NB4 (cell line): ENCODE data around the gene MCRS1.

Source experiments
- DNase-seq: peaks from one replicate; pipeline ENCODE4 v3.0.0; 2010; ENCODE audit warnings: low read depth
- H3K4me3 ChIP-seq: one replicate; pipeline ENCODE4 v1.5.1; 2011; ENCODE audit warnings: mild to moderate bottlenecking, low read depth, low read length, moderate library complexity
- MYC ChIP-seq: IDR thresholded peaks from 2 replicates; pipeline ENCODE4 v1.6.1; 2011; ENCODE audit warnings: low read depth, low read length
- POLR2A ChIP-seq: IDR thresholded peaks from 2 replicates; pipeline ENCODE4 v1.6.1; 2011; ENCODE audit warnings: mild to moderate bottlenecking; ENCODE audit not compliant: insufficient read length; ENCODE audit errors: extremely low read depth
- TF ChIP-seq, protein P1 (sequence below): IDR thresholded peaks from 2 replicates; pipeline ENCODE4 v1.6.1; 2011; ENCODE audit warnings: low read depth, low read length
- TF ChIP-seq, protein P2 (sequence below): IDR thresholded peaks from one replicate; pipeline ENCODE4 v1.5.1; 2012; ENCODE audit warnings: low read depth, low read length

The MCRS1 gene

GRCh38 chr12:49577589-49578315 is 9.8 kb upstream of the MCRS1 start:
- H3K4me3 ChIP-seq: no peak overlapping the region
- DNase-seq: no peak
- TF ChIP-seq, protein P1, sequence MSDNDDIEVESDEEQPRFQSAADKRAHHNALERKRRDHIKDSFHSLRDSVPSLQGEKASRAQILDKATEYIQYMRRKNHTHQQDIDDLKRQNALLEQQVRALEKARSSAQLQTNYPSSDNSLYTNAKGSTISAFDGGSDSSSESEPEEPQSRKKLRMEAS: no peak
- TF ChIP-seq POLR2A (no peak), MYC (no peak)
- TF ChIP-seq, protein P2, sequence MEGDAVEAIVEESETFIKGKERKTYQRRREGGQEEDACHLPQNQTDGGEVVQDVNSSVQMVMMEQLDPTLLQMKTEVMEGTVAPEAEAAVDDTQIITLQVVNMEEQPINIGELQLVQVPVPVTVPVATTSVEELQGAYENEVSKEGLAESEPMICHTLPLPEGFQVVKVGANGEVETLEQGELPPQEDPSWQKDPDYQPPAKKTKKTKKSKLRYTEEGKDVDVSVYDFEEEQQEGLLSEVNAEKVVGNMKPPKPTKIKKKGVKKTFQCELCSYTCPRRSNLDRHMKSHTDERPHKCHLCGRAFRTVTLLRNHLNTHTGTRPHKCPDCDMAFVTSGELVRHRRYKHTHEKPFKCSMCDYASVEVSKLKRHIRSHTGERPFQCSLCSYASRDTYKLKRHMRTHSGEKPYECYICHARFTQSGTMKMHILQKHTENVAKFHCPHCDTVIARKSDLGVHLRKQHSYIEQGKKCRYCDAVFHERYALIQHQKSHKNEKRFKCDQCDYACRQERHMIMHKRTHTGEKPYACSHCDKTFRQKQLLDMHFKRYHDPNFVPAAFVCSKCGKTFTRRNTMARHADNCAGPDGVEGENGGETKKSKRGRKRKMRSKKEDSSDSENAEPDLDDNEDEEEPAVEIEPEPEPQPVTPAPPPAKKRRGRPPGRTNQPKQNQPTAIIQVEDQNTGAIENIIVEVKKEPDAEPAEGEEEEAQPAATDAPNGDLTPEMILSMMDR: no peak

GRCh38 chr12:49568442-49569162 is 660 bp upstream of the MCRS1 start:
- TF ChIP-seq POLR2A (no peak), MYC (no peak)
- TF ChIP-seq, protein P1: no peak
- H3K4me3 ChIP-seq: peak overlapping the region; percentile 87
- peak; percentile 52 for DNase-seq

DNA sequence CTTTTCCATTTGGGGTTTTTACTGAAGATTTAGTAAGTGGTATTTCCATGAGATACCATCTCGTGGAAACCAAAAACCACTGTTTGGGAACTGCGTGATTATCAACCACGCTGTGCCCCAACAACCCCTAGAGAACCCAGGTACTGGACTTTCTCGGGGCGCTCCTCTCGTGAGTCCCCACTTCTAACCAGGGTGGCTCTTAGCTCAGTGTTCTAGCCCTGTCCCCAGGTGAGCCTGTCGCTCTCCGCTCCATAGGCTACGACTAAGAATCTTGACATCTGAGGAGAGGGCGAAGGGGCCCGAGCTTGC is 686 bp downstream of the MCRS1 start:
- peak overlapping the region; percentile 87 for H3K4me3 ChIP-seq
- TF ChIP-seq MYC (no peak), POLR2A (no peak)
- TF ChIP-seq, protein P1: no peak
- TF ChIP-seq, protein P2: no peak
- DNase-seq: no peak

DNA sequence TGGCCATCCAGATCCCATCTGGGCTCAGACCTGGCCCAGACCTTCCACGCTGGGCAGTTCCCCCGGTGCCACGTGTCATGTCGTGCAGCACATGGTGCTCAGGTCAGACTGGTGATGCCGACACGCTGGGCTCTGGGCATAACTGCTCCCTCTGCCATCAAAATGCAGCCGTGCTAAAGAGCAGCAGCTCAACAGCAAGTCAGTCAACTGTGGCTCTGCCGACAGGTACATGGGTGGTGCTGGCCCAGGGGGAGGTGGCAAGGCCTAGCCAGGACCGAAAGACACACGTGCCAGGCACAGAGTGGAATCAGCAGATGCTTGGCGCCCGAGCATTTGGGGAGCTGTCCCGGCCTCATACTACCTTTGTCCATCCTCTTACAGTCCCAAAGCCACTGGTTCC is 1.6 kb downstream of the MCRS1 start:
- no peak for DNase-seq
- no peak overlapping the region for H3K4me3 ChIP-seq
- no peak for TF ChIP-seq MYC
- TF ChIP-seq, protein P1: no peak
- TF ChIP-seq, protein P2: no peak
- no peak for TF ChIP-seq POLR2A

- TF ChIP-seq, protein P2: no peak
- no peak for TF ChIP-seq MYC
- no peak for TF ChIP-seq POLR2A
- TF ChIP-seq, protein P1: no peak
- DNase-seq: no peak
- no peak overlapping the region for H3K4me3 ChIP-seq
Measured at GRCh38 chr12:49565406-49566265, 2.3 kb downstream of the MCRS1 start.
